AG08395 (cell line): ENCODE results near the gene FEV.

ENCODE experiments used
- DNase-seq: peaks from one replicate; pipeline ENCODE4 v3.0.0; 2012; ENCODE audit warnings: mixed read lengths, low spot score

The FEV gene

GRCh38 chr2:219017201-219017931, 32.4 kb upstream of the FEV start:
- no peak for DNase-seq

DNA sequence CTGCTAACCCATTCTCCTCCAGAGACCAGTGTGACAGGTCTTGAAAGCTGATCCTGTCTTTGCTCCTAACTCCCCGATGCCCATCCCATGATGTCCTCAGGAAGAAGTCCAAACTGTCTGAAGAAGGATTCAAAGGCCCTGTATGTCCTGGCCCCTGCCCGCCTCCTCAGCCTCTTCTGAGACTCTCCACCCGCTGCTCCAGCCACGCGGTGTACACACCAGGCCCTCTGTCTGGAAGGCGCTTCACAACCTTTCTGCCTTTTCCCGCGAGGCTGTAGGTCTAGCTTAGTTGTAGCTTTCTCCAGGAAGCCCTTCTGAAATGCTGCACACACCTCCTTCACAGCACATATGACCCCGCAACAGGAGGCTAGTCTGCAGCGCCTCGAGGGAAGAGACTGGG, 31.7 kb upstream of the FEV start:
- no peak for DNase-seq

- no peak for DNase-seq
These were observed 25.9 kb upstream of the FEV start for GRCh38 chr2:219010873-219011272.

- no peak for DNase-seq
These were observed 25.3 kb upstream of the FEV start for GRCh38 chr2:219010162-219010756.

GRCh38 chr2:219009294-219009693, 24.3 kb upstream of the FEV start:
- no peak for DNase-seq

DNA sequence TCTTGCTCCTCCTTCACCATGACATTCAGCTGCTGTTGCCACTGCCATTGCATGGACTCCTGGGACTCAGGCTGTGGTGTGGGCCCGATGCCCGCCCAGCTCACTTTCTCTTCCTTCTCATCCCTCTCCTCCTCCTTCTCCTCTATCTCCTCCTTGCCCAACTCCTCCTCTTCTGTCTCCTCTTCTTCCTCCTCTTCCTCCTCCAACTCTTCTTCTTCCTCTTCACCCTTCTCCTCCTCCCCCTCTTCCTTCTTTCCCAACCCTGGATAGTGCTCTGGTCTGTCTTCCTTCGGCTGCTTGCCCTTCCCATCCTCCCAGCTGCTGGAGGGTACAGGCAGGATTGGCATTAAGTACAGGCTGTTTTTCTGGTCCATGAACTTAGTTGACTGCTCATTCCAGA, 19.0 kb upstream of the FEV start:
- no peak for DNase-seq

- DNase-seq: no peak
These were observed 18.3 kb upstream of the FEV start for GRCh38 chr2:219003267-219003634.

DNA sequence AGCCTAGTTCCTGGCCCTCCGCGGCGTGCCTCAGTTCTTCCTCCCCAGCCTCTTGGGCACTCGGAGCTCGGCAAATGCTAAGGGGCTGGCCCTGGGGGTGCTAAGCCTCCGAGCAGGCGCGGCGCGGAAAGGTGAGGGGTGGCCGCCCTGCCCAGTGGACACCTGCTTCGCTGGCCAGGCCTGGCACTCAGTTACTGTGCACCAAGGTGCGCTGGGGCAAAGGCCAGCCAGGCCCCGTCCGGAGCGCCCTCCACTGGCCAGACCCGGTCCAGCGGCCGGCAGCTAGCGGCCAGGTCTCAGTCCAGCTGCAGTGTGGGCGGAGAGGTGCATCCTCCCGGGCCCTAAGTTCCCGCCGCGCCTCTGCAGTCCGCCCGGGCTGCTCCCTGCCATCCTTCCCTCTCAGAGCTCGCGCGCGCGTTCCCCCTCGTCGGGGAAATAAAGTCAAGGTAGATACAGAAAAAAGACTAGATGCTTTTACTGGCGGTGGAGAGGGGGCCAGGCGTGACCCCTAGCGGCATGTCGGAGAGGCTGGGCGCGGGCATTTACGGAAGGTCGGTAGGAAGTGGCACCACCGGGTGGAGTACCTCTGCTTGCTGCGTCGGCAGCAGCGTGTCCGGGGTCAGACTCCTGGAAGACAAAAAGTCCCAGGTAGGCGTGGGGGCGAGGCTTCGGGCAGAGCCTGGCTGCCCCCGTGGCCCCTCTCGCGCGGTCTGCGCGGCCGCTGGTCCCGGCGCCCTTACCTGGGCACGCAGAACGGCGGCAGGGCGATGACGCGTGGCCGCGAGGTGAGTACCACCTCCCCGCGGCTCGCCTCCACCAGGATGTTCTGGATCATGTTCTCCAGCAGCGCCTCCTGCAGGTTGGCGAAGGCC, 17.6 kb upstream of the FEV start:
- no peak for DNase-seq

- no peak for DNase-seq
These were observed 16.8 kb upstream of the FEV start for GRCh38 chr2:219001577-219002394.

DNA sequence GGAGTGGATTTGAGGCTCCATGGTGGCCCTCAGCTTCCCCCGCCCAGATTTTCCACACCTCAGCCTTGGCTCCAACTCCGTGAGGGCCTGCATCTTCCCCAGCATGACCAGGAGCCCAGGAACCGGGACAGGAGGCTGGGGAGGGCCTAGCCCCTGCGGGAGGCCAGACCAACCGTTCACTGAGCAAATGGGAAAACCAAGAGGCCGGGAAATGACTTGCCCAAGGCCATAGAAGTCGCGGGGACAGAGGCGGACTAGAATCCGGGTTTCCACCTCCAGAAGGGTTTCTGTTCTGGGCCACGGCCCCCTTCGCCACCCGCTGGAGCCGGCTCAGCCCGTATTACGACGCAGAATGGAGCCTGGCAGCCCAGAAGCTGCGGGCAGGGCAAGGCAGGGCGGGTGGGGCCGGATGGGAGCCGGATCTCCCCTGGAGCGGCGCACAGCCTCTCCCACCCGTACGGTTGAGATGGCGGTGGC, 16.2 kb upstream of the FEV start:
- no peak for DNase-seq

DNA sequence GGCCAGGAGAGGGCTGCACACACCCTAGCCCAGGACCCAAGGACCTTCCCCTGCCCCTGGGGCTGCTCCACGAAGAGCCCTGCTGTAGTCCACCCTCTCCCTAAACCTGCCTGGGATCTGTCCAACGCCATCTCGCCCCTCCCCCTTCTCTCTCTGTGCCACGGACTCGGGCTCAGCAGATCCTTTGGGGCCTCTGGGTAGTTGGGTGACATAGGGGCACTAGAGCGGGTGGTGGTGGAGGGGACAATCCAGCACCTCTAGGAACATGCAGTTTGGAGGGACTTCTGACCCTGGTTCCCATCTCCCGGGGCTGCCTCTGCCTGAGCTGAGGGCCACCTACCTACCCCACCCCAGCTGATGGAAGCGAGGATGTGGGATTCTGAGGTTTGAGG, 15.6 kb upstream of the FEV start:
- no peak for DNase-seq

DNA sequence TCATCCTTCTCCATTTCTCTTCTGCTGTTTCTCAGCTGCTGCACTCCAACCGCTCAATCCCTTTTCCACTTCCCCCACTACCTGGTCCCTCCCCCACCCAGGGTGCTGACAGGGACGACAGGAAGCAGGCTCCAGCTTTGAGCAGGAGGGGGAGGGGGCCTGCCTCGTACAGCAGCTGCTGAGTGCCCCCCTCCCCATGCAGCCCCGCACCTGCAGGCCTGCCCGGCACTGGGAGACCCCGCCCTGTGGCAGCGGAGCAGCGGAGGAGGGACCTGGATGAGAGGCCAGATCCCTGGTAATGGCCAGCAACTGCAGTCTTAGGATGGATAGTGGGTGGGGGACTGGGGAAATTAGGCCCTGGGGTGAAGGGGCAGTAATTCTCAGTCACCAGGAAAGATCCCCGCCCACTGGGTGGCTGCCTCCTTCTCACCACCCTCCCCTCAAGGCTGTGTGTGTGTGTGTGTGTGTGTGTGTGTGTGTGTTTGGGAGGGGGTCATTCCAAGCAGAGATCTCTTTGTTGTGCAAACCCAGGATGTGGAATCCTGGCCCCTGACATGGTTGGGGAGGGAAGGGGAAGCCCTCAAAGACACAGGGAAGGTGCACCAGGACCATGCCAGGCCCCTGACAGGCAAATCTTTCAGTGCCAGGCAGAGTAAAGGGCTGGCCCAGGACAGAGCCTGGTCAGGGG, 15.0 kb upstream of the FEV start:
- no peak for DNase-seq

GRCh38 chr2:218999021-218999880, 14.3 kb upstream of the FEV start:
- no peak for DNase-seq

DNA sequence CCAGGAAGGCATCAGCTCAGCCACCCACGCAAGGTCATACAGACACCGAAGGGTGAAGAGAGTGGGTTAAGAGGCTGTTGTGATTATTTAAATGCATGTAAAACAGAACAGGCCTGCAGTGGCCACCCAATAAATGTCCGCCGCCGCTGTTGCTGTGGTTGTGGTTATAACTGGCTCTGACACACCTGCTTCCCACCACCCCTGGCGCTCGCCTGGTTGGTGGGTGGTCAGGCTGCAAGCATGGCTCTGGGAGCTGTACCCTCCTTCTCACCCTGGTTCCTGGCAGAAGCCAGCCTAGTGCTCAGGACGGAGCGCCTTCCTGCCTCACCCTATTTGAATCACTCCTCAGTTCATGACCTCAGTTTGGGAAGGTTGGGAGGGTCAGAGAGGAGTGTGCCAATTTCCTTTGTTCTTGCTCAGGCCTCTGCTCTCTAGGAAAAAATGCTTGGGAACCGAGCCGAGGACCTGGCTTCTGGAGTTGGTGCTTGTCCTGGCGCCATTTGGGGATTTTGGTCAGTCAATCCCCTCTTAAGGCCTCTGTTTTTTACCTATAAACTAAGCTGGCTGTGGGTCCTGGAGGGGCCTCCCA, 13.5 kb upstream of the FEV start:
- no peak for DNase-seq

DNA sequence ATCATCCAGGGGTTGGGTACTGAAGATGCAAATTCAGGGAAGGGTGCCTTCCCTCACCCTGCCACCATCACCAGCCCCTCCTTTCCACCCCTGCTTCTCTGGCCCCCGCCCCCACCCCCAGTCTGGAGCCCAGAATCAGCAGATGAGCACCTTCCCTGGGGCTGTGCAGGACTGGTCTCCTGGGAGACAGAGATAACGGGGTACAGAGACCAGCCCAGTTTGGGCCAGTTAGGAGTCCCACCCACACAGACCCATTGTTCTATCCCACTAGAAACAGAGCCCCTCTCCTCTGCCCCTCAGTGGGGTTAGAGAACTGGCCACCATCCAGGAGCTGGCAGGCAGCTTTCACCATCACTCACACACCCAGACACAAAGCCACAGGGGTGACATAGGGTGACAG, 12.7 kb upstream of the FEV start:
- no peak for DNase-seq

DNA sequence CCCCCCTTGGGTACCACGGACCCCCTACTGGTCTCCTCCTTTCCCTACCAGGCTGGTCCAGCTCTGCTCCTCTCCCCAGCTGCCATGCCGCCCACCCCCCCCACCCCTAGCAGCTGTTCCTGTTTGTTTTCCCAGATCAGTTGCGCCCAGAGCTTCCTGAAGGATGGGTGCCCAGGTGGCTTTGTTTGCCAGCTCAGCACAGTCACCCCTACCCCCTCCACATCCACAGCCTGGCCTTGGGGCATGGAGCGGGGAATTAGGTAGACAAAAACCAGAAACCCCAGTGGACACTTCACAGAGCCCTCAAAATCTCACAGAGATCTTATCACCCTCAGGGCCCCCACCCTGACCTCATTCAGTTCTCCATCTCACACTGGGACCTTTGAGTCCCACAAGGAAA, 12.0 kb upstream of the FEV start:
- no peak for DNase-seq

GRCh38 chr2:218995972-218996711, 11.2 kb upstream of the FEV start:
- DNase-seq: peak; percentile 95

- no peak for DNase-seq
These were observed 10.6 kb upstream of the FEV start for GRCh38 chr2:218995561-218995960.
